Kidney glomerular epithelial cell (primary cell): Measurements from ENCODE around the gene TRMT112.

Experiments used
- DNase-seq: peaks from one replicate; lab custom pipeline; 2025; lab: John Stamatoyannopoulos, UW

TRMT112 gene

GRCh38 chr11:64269540-64270220 is 47.7 kb downstream of the TRMT112 start:
- peak; percentile 96 for DNase-seq

- DNase-seq: no peak
These were observed 48.3 kb downstream of the TRMT112 start for GRCh38 chr11:64268893-64269539.

- no peak for DNase-seq
These were observed 49.1 kb downstream of the TRMT112 start for GRCh38 chr11:64268025-64268892.

GRCh38 chr11:64267207-64267945 is 50.0 kb downstream of the TRMT112 start:
- no peak for DNase-seq
